GM10266 (cell line): ENCODE measurements around the gene COL15A1.

ENCODE experiments used
- DNase-seq: peaks from one replicate; pipeline ENCODE4 v3.0.0; 2012; ENCODE audit errors: extremely low spot score
- TF ChIP-seq, protein P1 (sequence below): IDR thresholded peaks from 2 replicates; pipeline ENCODE4 v1.5.1; 2012; ENCODE audit warnings: mild to moderate bottlenecking, low read depth; ENCODE audit not compliant: control insufficient read depth, insufficient read depth; ENCODE audit errors: missing control alignments

Gene COL15A1

DNA sequence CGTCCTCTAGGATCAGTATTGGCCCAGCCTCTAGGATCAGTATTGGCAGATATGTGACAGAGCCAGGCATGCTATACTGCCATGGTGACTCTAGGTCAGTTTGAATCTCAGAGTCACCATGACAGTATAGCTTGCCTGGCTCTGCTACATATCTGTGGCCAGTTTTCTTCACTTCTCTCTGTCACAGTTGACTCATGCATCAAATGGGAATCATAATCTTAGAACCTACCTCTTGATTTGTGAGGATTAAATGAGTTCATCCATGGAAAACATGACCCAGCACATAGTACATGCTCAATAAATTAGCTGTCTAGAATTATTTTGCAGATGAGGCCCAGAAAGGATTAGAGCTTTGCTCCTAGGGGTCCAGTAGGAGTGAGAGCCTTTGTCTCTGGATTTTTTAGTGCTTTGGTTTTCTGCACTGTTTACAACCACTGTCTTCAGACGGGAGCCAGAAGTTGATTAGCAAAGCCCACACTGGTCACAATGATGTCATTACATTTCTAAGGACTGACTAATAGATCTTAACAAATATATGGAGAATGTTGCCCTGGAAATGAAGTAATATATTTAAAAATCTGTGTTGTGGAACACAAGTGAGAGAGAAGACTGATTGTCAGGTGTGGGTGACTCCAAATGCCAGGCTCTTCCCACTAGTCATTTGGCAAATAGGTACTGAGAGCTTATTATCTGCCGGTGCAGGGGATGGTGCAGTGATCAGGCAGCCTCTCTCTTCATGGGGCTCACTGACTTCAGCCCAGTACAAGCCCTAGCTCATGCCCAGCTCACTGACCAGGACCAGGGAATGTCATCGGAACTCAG, 76.0 kb downstream of the COL15A1 start:
- DNase-seq: no peak
- TF ChIP-seq, protein P1, sequence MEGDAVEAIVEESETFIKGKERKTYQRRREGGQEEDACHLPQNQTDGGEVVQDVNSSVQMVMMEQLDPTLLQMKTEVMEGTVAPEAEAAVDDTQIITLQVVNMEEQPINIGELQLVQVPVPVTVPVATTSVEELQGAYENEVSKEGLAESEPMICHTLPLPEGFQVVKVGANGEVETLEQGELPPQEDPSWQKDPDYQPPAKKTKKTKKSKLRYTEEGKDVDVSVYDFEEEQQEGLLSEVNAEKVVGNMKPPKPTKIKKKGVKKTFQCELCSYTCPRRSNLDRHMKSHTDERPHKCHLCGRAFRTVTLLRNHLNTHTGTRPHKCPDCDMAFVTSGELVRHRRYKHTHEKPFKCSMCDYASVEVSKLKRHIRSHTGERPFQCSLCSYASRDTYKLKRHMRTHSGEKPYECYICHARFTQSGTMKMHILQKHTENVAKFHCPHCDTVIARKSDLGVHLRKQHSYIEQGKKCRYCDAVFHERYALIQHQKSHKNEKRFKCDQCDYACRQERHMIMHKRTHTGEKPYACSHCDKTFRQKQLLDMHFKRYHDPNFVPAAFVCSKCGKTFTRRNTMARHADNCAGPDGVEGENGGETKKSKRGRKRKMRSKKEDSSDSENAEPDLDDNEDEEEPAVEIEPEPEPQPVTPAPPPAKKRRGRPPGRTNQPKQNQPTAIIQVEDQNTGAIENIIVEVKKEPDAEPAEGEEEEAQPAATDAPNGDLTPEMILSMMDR: no peak

DNA sequence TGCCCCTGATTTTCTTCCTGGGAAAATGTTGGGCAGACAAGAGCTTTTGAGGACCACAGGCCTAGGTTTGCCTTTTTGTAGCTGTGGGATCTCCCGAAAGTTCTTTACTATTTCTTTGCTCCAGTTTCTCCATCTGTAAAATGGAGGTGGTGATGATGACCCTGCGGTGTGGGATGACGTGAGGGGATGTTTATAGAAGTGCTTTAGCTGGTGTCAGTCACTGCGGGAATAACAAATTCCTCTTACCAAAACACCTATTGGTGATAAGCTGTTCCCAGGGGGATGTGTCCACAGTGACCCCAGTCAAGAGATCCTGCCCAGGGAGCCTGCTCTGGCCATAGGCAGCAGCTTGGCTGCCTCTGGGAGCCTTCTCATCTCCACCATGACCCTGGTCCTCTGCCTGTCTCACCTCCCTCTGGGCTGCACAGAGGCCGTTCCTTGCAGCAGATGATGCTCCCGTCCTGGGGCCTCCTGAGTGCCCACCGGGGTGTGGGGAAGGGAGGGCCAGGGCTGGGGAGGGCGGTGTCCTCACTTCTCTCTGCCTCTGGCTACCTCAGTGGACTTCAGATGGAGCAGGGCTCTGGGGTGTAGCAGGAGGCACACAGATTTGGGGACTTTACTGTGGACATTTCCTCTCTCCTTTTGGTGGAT, 77.2 kb downstream of the COL15A1 start:
- TF ChIP-seq, protein P1: no peak
- no peak for DNase-seq

DNA sequence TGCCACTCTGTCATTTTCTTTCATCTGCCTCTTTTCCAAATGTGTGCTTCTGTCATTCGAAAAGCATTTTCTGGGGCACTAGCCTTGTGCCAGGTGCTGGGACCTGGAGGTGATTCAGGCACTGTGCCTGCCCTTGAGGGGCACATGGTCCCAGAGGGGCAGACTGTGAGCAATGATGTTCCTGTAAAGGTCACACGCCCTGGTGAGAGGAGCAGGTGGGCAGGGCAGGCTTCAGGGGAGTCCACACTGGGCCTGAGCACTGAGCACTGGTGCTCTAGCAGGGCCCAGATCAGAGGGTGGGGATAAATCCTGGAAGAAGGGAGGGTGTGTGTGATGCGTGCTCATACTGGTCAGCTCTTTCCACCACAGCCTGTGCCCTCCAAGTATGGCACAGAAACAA, 77.8 kb downstream of the COL15A1 start:
- DNase-seq: no peak
- TF ChIP-seq, protein P1: no peak

DNA sequence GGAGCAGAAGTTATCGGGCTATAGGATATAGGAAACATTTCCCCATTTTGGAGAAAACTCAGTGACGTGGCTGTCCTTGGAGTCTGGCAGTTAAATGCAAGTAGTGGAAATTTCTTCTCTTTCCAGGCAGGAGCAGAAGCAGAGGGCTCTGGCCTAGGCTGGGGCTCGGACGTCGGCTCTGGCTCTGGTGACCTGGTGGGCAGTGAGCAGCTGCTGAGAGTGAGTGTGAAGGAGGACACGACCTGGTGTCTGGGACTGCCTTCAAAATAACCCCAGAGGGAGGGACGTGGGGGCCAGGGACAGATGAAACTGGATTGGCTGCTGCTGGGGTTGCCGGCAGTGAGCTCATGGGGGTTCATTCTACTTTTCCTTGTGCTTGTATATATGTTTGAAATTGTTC, 79.5 kb downstream of the COL15A1 start:
- TF ChIP-seq, protein P1: no peak
- no peak for DNase-seq

DNA sequence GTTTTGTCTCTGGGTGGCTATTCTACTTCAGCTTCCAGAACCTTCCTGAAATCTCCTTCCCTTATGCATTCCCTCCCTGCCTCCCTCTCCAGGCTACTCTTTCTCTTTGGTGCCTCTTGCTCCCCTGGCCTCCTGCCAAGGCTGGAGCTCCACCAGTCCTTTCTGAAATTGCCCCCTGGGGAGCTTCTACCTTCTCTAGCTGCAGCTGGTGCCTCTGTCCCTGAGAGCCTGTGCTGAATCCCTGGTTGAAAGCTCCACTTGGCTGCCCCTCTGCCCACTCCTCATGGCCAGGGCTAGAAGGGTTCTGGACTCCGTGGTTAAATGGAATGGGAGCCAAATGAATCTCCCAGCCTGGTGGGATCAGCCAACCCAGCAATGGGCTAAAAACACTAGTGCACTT, 80.1 kb downstream of the COL15A1 start:
- TF ChIP-seq, protein P1: no peak
- DNase-seq: no peak

DNA sequence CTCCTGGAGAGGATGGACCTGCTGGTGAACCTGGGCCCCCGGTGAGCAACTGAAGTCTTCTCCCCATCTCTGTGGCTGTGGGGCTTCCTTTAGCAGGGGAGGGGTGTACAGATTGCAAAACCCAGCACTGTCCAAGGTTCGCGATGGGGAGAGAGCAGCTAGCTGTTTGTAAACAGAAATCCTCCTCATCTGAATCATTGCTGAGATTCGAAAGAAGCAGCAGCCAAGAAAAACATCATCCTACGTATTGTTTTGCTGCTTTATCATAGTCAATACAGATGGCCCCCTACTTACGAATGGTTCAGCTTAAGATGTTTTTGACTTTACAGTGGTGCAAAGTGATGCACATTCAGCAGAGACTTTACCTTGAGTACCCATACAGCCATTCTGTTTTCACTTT, 81.3 kb downstream of the COL15A1 start:
- TF ChIP-seq, protein P1: no peak

More for the DNA sequence above, 81.3 kb downstream of the COL15A1 start:
- DNase-seq: no peak
